H1 (cell line): ENCODE measurements around the gene ADGRV1. TPM values are rescaled to one million over a fixed set of nuclear protein-coding genes. Genes with fewer than 3 reads are reported as not detected.

Source experiments
- CTCF ChIA-PET: fragments of 300-600 bp; sonication (Branson Sonifier 250); formaldehyde crosslinking; loops from one replicate; lab custom pipeline; 2021; ENCODE audit not compliant: partially characterized antibody; lab: Charles Lee
- POLR2A ChIA-PET: fragments of 300-600 bp; sonication (Branson Sonifier 250); formaldehyde crosslinking; loops from one replicate; lab custom pipeline; 2021; ENCODE audit warnings: inconsistent platforms; ENCODE audit not compliant: partially characterized antibody; lab: Charles Lee
- DNase-seq, 2 experiments: peaks; one replicate each; pipeline versions ENCODE4 v3.0.0 to v3.0.0-alpha.2; 2010 to 2022; ENCODE audit warnings: low spot score in 2 of 2, low read depth in 1 of 2, mixed read lengths in 1 of 2
- FAIRE-seq: peaks from 2 replicates; lab custom pipeline; 2011; peaks lifted over from hg19 to GRCh38; lab: Jason Lieb, UNC
- H2AFZ ChIP-seq: 2 replicates; pipeline ENCODE4 v1.8.1; 2012; ENCODE audit warnings: low read length, inconsistent platforms
- H2AK5ac ChIP-seq: 2 replicates; pipeline ENCODE4 v1.6.1; 2013; ENCODE audit warnings: low read depth, low read length
- H2BK120ac ChIP-seq: replicated peaks from 2 replicates; pipeline ENCODE3; 2013; ENCODE audit warnings: low read depth, low read length, inconsistent platforms
- H2BK12ac ChIP-seq: 2 replicates; pipeline ENCODE4 v1.6.1; 2013; ENCODE audit warnings: low read depth, low read length
- H2BK15ac ChIP-seq: 2 replicates; pipeline ENCODE4 v1.6.1; 2013; ENCODE audit warnings: low read length
- H2BK20ac ChIP-seq: 2 replicates; pipeline ENCODE4 v1.6.1; 2013; ENCODE audit warnings: low read length
- H2BK5ac ChIP-seq: 2 replicates; pipeline ENCODE4 v1.6.1; 2013; ENCODE audit warnings: low read depth, low read length
- H3K14ac ChIP-seq: 2 replicates; pipeline ENCODE4 v1.6.1; 2013; ENCODE audit warnings: inconsistent platforms; ENCODE audit not compliant: insufficient read length
- H3K18ac ChIP-seq: 2 replicates; pipeline ENCODE4 v1.6.1; 2013; ENCODE audit warnings: low read length; ENCODE audit errors: extremely low read depth
- H3K23ac ChIP-seq: 2 replicates; pipeline ENCODE4 v1.6.1; 2013; ENCODE audit warnings: inconsistent platforms; ENCODE audit not compliant: insufficient read length
- H3K23me2 ChIP-seq: 2 replicates; pipeline ENCODE4 v1.6.1; 2013; ENCODE audit warnings: low read depth, low read length
- H3K27ac ChIP-seq: 2 replicates; pipeline ENCODE4 v1.6.1; 2011; ENCODE audit warnings: low read depth, low read length, inconsistent platforms
- H3K27me3 ChIP-seq, 4 experiments: replicated peaks in 1 of 4; 1 replicate in 1 of 4; 2 replicates in 3 of 4; pipeline versions ENCODE4 v1.6.1 to v1.8.1; 2011 to 2013; ENCODE audit warnings: low read length in 3 of 4, mild to moderate bottlenecking in 3 of 4, inconsistent platforms in 2 of 4, mixed read lengths in 2 of 4, moderate library complexity in 1 of 4; ENCODE audit not compliant: control insufficient read depth in 3 of 4, insufficient read depth in 3 of 4; ENCODE audit errors: extremely low read depth in 1 of 4
- H3K36me3 ChIP-seq, 4 experiments: 2 replicates each; pipeline versions ENCODE4 v1.6.1 to v1.8.1; 2011 to 2013; ENCODE audit warnings: mild to moderate bottlenecking in 4 of 4, low read length in 3 of 4, moderate library complexity in 2 of 4, control low read depth in 1 of 4, inconsistent platforms in 1 of 4; ENCODE audit not compliant: insufficient read depth in 4 of 4, control insufficient read depth in 2 of 4
- H3K4ac ChIP-seq: replicated peaks from 2 replicates; pipeline ENCODE3; 2013; ENCODE audit warnings: low read length, low read depth, mixed read lengths, inconsistent platforms; ENCODE audit not compliant: insufficient read length
- H3K4me1 ChIP-seq, 4 experiments: replicated peaks in 1 of 4; 1 replicate in 1 of 4; 2 replicates in 3 of 4; pipeline versions ENCODE4 v1.6.1 to v1.8.1; 2011 to 2013; ENCODE audit warnings: low read length in 3 of 4, inconsistent platforms in 2 of 4, mixed read lengths in 1 of 4; ENCODE audit not compliant: insufficient read depth in 4 of 4, control insufficient read depth in 3 of 4
- H3K4me2 ChIP-seq, 2 experiments: 2 replicates each; pipeline versions ENCODE4 v1.6.1 to v1.8.1; 2011 to 2013; ENCODE audit warnings: low read depth in 2 of 2, low read length in 2 of 2, control low read depth in 1 of 2, inconsistent platforms in 1 of 2, mild to moderate bottlenecking in 1 of 2; ENCODE audit not compliant: insufficient read depth in 1 of 2
- H3K4me3 ChIP-seq, 4 experiments: fragments of 200-600, 300-600 bp in 1 of 4; sonication (generic), shearing (Covaris generic), sonication (Bioruptor Twin) in 1 of 4; 2 replicates each; pipeline versions ENCODE4 v1.5.1 to v1.8.1; 2011 to 2016; ENCODE audit warnings: low read length in 4 of 4, low read depth in 3 of 4, control low read depth in 2 of 4, inconsistent platforms in 2 of 4, mild to moderate bottlenecking in 2 of 4, mixed read lengths in 1 of 4, moderate library complexity in 1 of 4; ENCODE audit not compliant: insufficient read depth in 2 of 4; ENCODE audit errors: extremely low read depth in 1 of 4
- H3K56ac ChIP-seq: replicated peaks from 2 replicates; pipeline ENCODE3; 2013; ENCODE audit warnings: low read depth, mild to moderate bottlenecking, mixed read lengths, low read length, inconsistent platforms; ENCODE audit not compliant: insufficient read length
- H3K79me1 ChIP-seq: 2 replicates; pipeline ENCODE4 v1.6.1; 2013; ENCODE audit warnings: low read depth, low read length, control low read depth
- H3K79me2 ChIP-seq, 2 experiments: 2 replicates each; pipeline versions ENCODE4 v1.6.1 to v1.8.1; 2012 to 2013; ENCODE audit warnings: low read length in 2 of 2, mild to moderate bottlenecking in 2 of 2, inconsistent platforms in 1 of 2; ENCODE audit not compliant: insufficient read depth in 2 of 2, control insufficient read depth in 1 of 2
- H3K9ac ChIP-seq, 4 experiments: replicated peaks in 1 of 4; 1 replicate in 1 of 4; 2 replicates in 3 of 4; pipeline versions ENCODE4 v1.6.1 to v1.8.1; 2011 to 2013; ENCODE audit warnings: low read depth in 3 of 4, low read length in 3 of 4, control low read depth in 2 of 4, mild to moderate bottlenecking in 2 of 4, moderate library complexity in 2 of 4, inconsistent platforms in 1 of 4; ENCODE audit errors: extremely low read depth in 1 of 4
- H3K9me3 ChIP-seq, 2 experiments: 2 replicates each; pipeline versions ENCODE4 v1.6.1 to v1.8.1; 2012 to 2013; ENCODE audit warnings: mild to moderate bottlenecking in 2 of 2, moderate library complexity in 2 of 2, control low read depth in 1 of 2, inconsistent platforms in 1 of 2, low read depth in 1 of 2, low read length in 1 of 2, mixed read lengths in 1 of 2; ENCODE audit not compliant: insufficient read depth in 2 of 2
- H4K20me1 ChIP-seq, 2 experiments: replicated peaks in 1 of 2; 2 replicates each; pipeline versions ENCODE3 to v1.8.1; 2011 to 2013; ENCODE audit warnings: inconsistent platforms in 2 of 2, low read length in 2 of 2, mild to moderate bottlenecking in 1 of 2; ENCODE audit not compliant: insufficient read depth in 2 of 2, control insufficient read depth in 1 of 2
- H4K5ac ChIP-seq: 2 replicates; pipeline ENCODE4 v1.6.1; 2013; ENCODE audit warnings: low read length, low read depth, mixed read lengths, inconsistent platforms; ENCODE audit not compliant: insufficient read length
- H4K8ac ChIP-seq: 2 replicates; pipeline ENCODE4 v1.8.0; 2013; ENCODE audit warnings: mild to moderate bottlenecking, moderate library complexity, low read length, inconsistent platforms; ENCODE audit not compliant: insufficient read depth; ENCODE audit errors: extremely low read depth
- H4K91ac ChIP-seq: replicated peaks from 2 replicates; pipeline ENCODE3; 2013; ENCODE audit warnings: low read length, mixed read lengths, inconsistent platforms; ENCODE audit not compliant: insufficient read length
- TBP ChIP-seq: IDR thresholded peaks from 2 replicates; pipeline ENCODE4 v1.6.1; 2011; ENCODE audit warnings: low read depth, low read length, improper control_type of control experiment
- WGBS, 2 experiments: shearing (Covaris generic) in 1 of 2; methylation state at CpG; one replicate each; pipeline versions ENCODE4 v1.1.6 to v1.1.7; 2013 to 2015; ENCODE audit warnings: low lambda C conversion rate in 2 of 2, mixed read lengths in 2 of 2, inconsistent platforms in 1 of 2, low coverage in 1 of 2, missing lambda C conversion rate in 1 of 2; ENCODE audit not compliant: insufficient replicate concordance in 2 of 2, insufficient coverage in 1 of 2, insufficient read length in 1 of 2; ENCODE audit errors: extremely low coverage in 1 of 2, missing lambda C conversion rate in 1 of 2; 5-methylcytosine and 5-hydroxymethylcytosine counted together
- polyA plus RNA-seq, 7 experiments: library from polyadenylated mRNA; depleted of rRNA in 3 of 7; stranded (reverse) in 5 of 7; unstranded in 2 of 7; fragments of >200 nt in 5 of 7; fragments of 200-250 nt in 2 of 7; gene quantifications; 1 replicate in 5 of 7; 2 replicates in 1 of 7; 4 replicates in 1 of 7; pipeline versions ENCODE4 v1.2.1 to v1.2.3, GENCODE V29; 2011 to 2013; ENCODE audit warnings: missing spikeins in 2 of 7, mixed read lengths in 2 of 7
- total RNA-seq: library from RNA; stranded (reverse); fragmentation: NEBNext Ultra II Directional; extraction: Animal tissue kit (Norgen Biotek cat#: 25700); gene quantifications from 2 replicates; pipeline ENCODE4 v1.2.1, GENCODE V29; 2021

ADGRV1 gene
- total and polyA plus RNA-seq, 2 of the 8 experiments (the other 6 are each of a cell fraction or from before 2014, with no cell fraction given) = 53.1 to 62.2 TPM

GRCh38 chr5:90871391-90871991 lies 312.9 kb downstream of the ADGRV1 start:
- Histone ChIP-seq H2BK12ac (no peak overlapping the region), H3K23ac (no peak overlapping the region), H3K36me3 (peaks cover 0 to 6% (median 1%) of the 10 kb centered on the region in 4 experiments; a peak in 3 of 8 replicates), H3K27ac (no peak overlapping the region), H3K4me2 (no peak overlapping the region), H2AFZ (no peak overlapping the region), H2AK5ac (no peak overlapping the region), H2BK20ac (no peak overlapping the region), H4K20me1 (no peaks in the 10 kb centered on the region), H3K9me3 (no peaks in the 10 kb centered on the region), H3K79me2 (no peaks in the 10 kb centered on the region), H4K91ac (no peak overlapping the region), H3K23me2 (no peaks in the 10 kb centered on the region), H4K8ac (no peak overlapping the region), H4K5ac (no peak overlapping the region), H3K18ac (no peak overlapping the region), H3K9ac (no peak overlapping the region), H3K4me1 (peaks cover 0 to 1% (median 0%) of the 10 kb centered on the region in 4 experiments; a peak in 2 of 7 replicates), H2BK5ac (no peak overlapping the region), H3K4ac (no peak overlapping the region), H2BK15ac (no peak overlapping the region), H3K14ac (no peak overlapping the region), H3K4me3 (no peak overlapping the region), H3K56ac (no peak overlapping the region), H2BK120ac (no peak overlapping the region), H3K79me1 (no peaks in the 10 kb centered on the region), H3K27me3 (no peaks in the 10 kb centered on the region)
- ChIA-PET CTCF (interaction anchor here (0.7 to 0.9 kb wide), 2 partner anchors 9 to 60 kb away, joined by 3 read pairs; no protein-coding TSS in a partner anchor), POLR2A (interaction anchor here (1.4 to 1.6 kb wide), 2 partner anchors 23 to 511 kb away, joined by 3 read pairs; no protein-coding TSS in a partner anchor)
- FAIRE-seq (no peak), DNase-seq (no peak)
- TF ChIP-seq TBP = no peak
- WGBS, 2 experiments = 92% methylated on average over 3 of the region's 3 CpGs; no CpG with 5 or more reads in 1 of the 2 experiments
